HS-5 (cell line): Measurements from ENCODE around the gene RPL27A.
A peak's percentile ranks its signal among the peaks of the same experiment; 100 is the strongest.

Experiments
- DNase-seq: peaks from one replicate; pipeline ENCODE4 v3.0.0-alpha.2; 2012; ENCODE audit warnings: low read depth

Gene RPL27A

GRCh38 chr11:8674859-8675258 lies 7.7 kb upstream of the RPL27A start:
- peak; percentile 34 for DNase-seq

- DNase-seq: no peak
These were observed 6.1 kb upstream of the RPL27A start for GRCh38 chr11:8676458-8676857.

- no peak for DNase-seq
These were observed 3.6 kb upstream of the RPL27A start for GRCh38 chr11:8679006-8679405.

GRCh38 chr11:8681837-8682302 lies 722 bp upstream of the RPL27A start:
- DNase-seq: no peak

- no peak for DNase-seq
These were observed 669 bp downstream of the RPL27A start for GRCh38 chr11:8683115-8683807.

- no peak for DNase-seq
These were observed 2.2 kb downstream of the RPL27A start for GRCh38 chr11:8684600-8685290.

- no peak for DNase-seq
These were observed 2.7 kb downstream of the RPL27A start for GRCh38 chr11:8685306-8685705.

- no peak for DNase-seq
These were observed 3.2 kb downstream of the RPL27A start for GRCh38 chr11:8685820-8686219.

- DNase-seq: no peak
These were observed 3.7 kb downstream of the RPL27A start for GRCh38 chr11:8686325-8686724.

- DNase-seq: peak; percentile 91
These were observed 6.1 kb downstream of the RPL27A start for GRCh38 chr11:8688414-8689362.

- DNase-seq: no peak
These were observed 7.2 kb downstream of the RPL27A start for GRCh38 chr11:8689726-8690255.

GRCh38 chr11:8690374-8691342 lies 8.1 kb downstream of the RPL27A start:
- DNase-seq: no peak

- DNase-seq: no peak
These were observed 9.0 kb downstream of the RPL27A start for GRCh38 chr11:8691601-8692000.

- no peak for DNase-seq
These were observed 9.8 kb downstream of the RPL27A start for GRCh38 chr11:8692417-8692816.

GRCh38 chr11:8693010-8693551 lies 10.5 kb downstream of the RPL27A start:
- no peak for DNase-seq

- DNase-seq: no peak
These were observed 11.0 kb downstream of the RPL27A start for GRCh38 chr11:8693555-8693954.

- no peak for DNase-seq
These were observed 11.5 kb downstream of the RPL27A start for GRCh38 chr11:8694137-8694536.

- DNase-seq: no peak
These were observed 14.5 kb downstream of the RPL27A start for GRCh38 chr11:8697054-8697453.

- DNase-seq: no peak
These were observed 15.8 kb downstream of the RPL27A start for GRCh38 chr11:8698379-8698851.

- no peak for DNase-seq
These were observed 16.4 kb downstream of the RPL27A start for GRCh38 chr11:8698917-8699441.
